Lower leg skin (tissue), 4 donors: ENCODE measurements around the gene C11orf54. TPM values are rescaled to one million over a fixed set of nuclear protein-coding genes. Genes with fewer than 3 reads are reported as not detected.

Experiments
- DNase-seq, 2 donors: peaks; one replicate each; pipeline ENCODE4 v3.0.0-alpha.2; 2019; ENCODE audit warnings: low spot score in 2 of 2
- H3K4me3 ChIP-seq: fragments of 200-600 bp; sonication (generic); 2 replicates; pipeline ENCODE4 v1.5.1; 2017; ENCODE audit warnings: mild to moderate bottlenecking, low read depth; ENCODE audit not compliant: poor library complexity, severe bottlenecking
- CTCF ChIP-seq, 3 donors: fragments of 450-650 bp; IDR thresholded peaks; one replicate each; pipeline ENCODE4 v1.5.1; 2016; ENCODE audit warnings: antibody characterized with exemption in 3 of 3, mild to moderate bottlenecking in 3 of 3, moderate library complexity in 2 of 3
- POLR2A ChIP-seq, 2 donors: fragments of 450-650 bp; IDR thresholded peaks; one replicate each; pipeline ENCODE4 v1.6.1; 2016 to 2017; ENCODE audit warnings: antibody characterized with exemption in 2 of 2, mild to moderate bottlenecking in 1 of 2, moderate library complexity in 1 of 2
- WGBS, 2 donors: methylation state at CpG; one replicate each; pipeline ENCODE4 v1.1.5; 2018; 5-methylcytosine and 5-hydroxymethylcytosine counted together
- intact Hi-C: fragments of 100-400 bp; cut with DNase I; formaldehyde crosslinking; loops from one replicate; pipeline ENCODE4 v1.15.0; 2023; ENCODE audit warnings: low total_unique reads
- microRNA counts, 2 donors: library from miRNA; unstranded; fragments of <30 nt; microRNA quantifications; one replicate each; lab custom pipeline; 2016
- microRNA-seq, 2 donors: library from miRNA; unstranded; fragments of <30 nt; microRNA quantifications; one replicate each; pipeline ENCODE4, GENCODE V29; 2016; ENCODE audit warnings: borderline replicate concordance in 2 of 2, borderline number of aligned reads in 1 of 2
- total RNA-seq, 4 donors: library from RNA; depleted of rRNA; stranded (reverse); fragments of >200 nt; gene quantifications; one replicate each; pipeline ENCODE4 v1.1.0, GENCODE V29; 2016

C11orf54 gene
- total RNA-seq, 4 donors from 2014 or later: 25.3 to 35.7 (median 32.5) TPM

- H3K4me3 ChIP-seq: no peak overlapping the region
- intact Hi-C loops: no loop called here
- TF ChIP-seq POLR2A (IDR thresholded peaks at IDR 0.05) (no peak), CTCF (IDR thresholded peaks at IDR 0.05) (no peak)
- WGBS, 2 donors: 94 to 96% methylated on average over 2 of the region's 2 CpGs
- no peak for DNase-seq
These were observed 63.4 kb downstream of the C11orf54 start for GRCh38 chr11:93804879-93805278.

- intact Hi-C loops: no loop called here
- WGBS, 2 donors: 98 to 100% methylated on average over 3 of the region's 3 CpGs
- no peak for DNase-seq
- no peak overlapping the region for H3K4me3 ChIP-seq
- TF ChIP-seq CTCF (IDR thresholded peaks at IDR 0.05): no peak
- no peak for TF ChIP-seq POLR2A (IDR thresholded peaks at IDR 0.05)
These were observed 66.5 kb downstream of the C11orf54 start for GRCh38 chr11:93807980-93808379.

- DNase-seq: no peak
- TF ChIP-seq POLR2A (IDR thresholded peaks at IDR 0.05): no peak
- TF ChIP-seq CTCF (IDR thresholded peaks at IDR 0.05): no peak
- intact Hi-C loops: no loop called here
- no peak overlapping the region for H3K4me3 ChIP-seq
- 97% methylated on average over 5 of the region's 5 CpGs for WGBS, 2 donors
These were observed 72.5 kb downstream of the C11orf54 start for GRCh38 chr11:93813974-93814373.

MicroRNAs within 50 kb of the gene (microRNA counts, 767-probe panel; counts per million panel counts)
- 0 to 358 counts per million in 2 donors for microRNA hsa-miR-1304-5p (lab: Ali Mortazavi, UCI)

Small RNAs within 50 kb of the gene (microRNA-seq; reads per million reads assigned to microRNA genes)
- 4.1 to 6.2 reads per million in 2 donors for gene MIR1304

Other genes with a start within 250 kb of the C11orf54 start
- 10 to 100 TPM in 3 of 4 donors, 1 to 10 TPM in 1; 8.2 to 30.4 (median 15.3) TPM for gene SMCO4, start 198.3 kb upstream of the C11orf54 start, total RNA-seq
- gene CEP295, start 80.0 kb upstream of the C11orf54 start, total RNA-seq: 10 to 100 TPM; 10.4 to 24.1 (median 12.4) TPM
- 10 to 100 TPM; 45.2 to 92.5 (median 70.0) TPM for gene TAF1D, start 177 bp upstream of the C11orf54 start, total RNA-seq
- 10 to 100 TPM; 25.2 to 42.1 (median 35.5) TPM for gene MED17, start 42.6 kb downstream of the C11orf54 start, total RNA-seq
- gene VSTM5, start 108.9 kb downstream of the C11orf54 start, total RNA-seq: under 1 TPM in 2 of 4 donors, not detected in 2; 0.13 to 0.19 TPM